Measurements from ENCODE around the gene CRIM1. TPM values are rescaled to one million over a fixed set of nuclear protein-coding genes. Genes with fewer than 3 reads are reported as not detected.
A peak's percentile ranks its signal among the peaks of the same experiment; 100 is the strongest.

CRIM1 gene
- total and polyA plus RNA-seq, 7 donors = 10.2 to 68.1 (median 53.1) TPM

GRCh38 chr2:36570416-36570815, 214.8 kb downstream of the CRIM1 start:
- Histone ChIP-seq H3K4me1 (peaks cover 44% of the 10 kb centered on the region), H3K27me3 (ENCODE audit: insufficient read depth in 3 of 3, low read length in 2 of 3) (no peaks in the 10 kb centered on the region), H3K9me3 (no peaks in the 10 kb centered on the region), H3K27ac (peak overlapping the region; percentile 72), H3K36me3 (ENCODE audit: insufficient read depth in 1 of 2, low read depth in 1 of 2) (peaks cover 5 to 37% of the 10 kb centered on the region in 2 donors), H3K4me3 (no peak overlapping the region)
- no peak for TF ChIP-seq CTCF (IDR thresholded peaks at IDR 0.05)
- intact Hi-C loops (cut with DNase I) = loop anchor here in 1 of 2 donors (5.0 kb wide), 1 partner anchor 92 kb away; no protein-coding TSS in a partner anchor
- 82 to 87% (median 82%) methylated on average over 1 of the region's 1 CpG for WGBS, 3 donors
- no peak for DNase-seq
- no peak for ATAC-seq

- TF ChIP-seq CTCF (IDR thresholded peaks at IDR 0.05) = no peak
- Histone ChIP-seq H3K36me3 (ENCODE audit: insufficient read depth in 1 of 2, low read depth in 1 of 2) (peaks cover 5 to 38% of the 10 kb centered on the region in 2 donors), H3K4me1 (peaks cover 44% of the 10 kb centered on the region), H3K27ac (peak overlapping the region; percentile 53), H3K4me3 (no peak overlapping the region), H3K9me3 (no peaks in the 10 kb centered on the region), H3K27me3 (ENCODE audit: insufficient read depth in 3 of 3, low read length in 2 of 3) (no peaks in the 10 kb centered on the region)
- DNase-seq = no peak
- WGBS, 3 donors = 57 to 80% (median 59%) methylated on average over 3 of the region's 3 CpGs
- ATAC-seq = peak in 3 of 4 donors; percentile 52 to 58 (median 56)
- intact Hi-C loops (cut with DNase I) = loop anchor here in 1 of 2 donors (5.0 kb wide), 1 partner anchor 90 kb away; no protein-coding TSS in a partner anchor
Measured at GRCh38 chr2:36572054-36572718, 216.6 kb downstream of the CRIM1 start.

- peaks cover 46% of the 10 kb centered on the region for H3K4me1 ChIP-seq
- peaks cover 5 to 43% of the 10 kb centered on the region in 2 donors for H3K36me3 ChIP-seq (ENCODE audit: insufficient read depth in 1 of 2, low read depth in 1 of 2)
- H3K27ac ChIP-seq = peak overlapping the region; percentile 53
- H3K4me3 ChIP-seq = no peak overlapping the region
- H3K9me3 ChIP-seq = no peaks in the 10 kb centered on the region
- no peak for DNase-seq
- WGBS, 3 donors = 52 to 67% (median 60%) methylated on average over 4 of the region's 4 CpGs
- H3K27me3 ChIP-seq (ENCODE audit: insufficient read depth in 3 of 3, low read length in 2 of 3) = no peaks in the 10 kb centered on the region
- intact Hi-C loops (cut with DNase I) = loop anchor here in 1 of 2 donors (5.0 kb wide), 1 partner anchor 90 kb away; no protein-coding TSS in a partner anchor
- TF ChIP-seq CTCF (IDR thresholded peaks at IDR 0.05) = no peak
- ATAC-seq = no peak
Measured at GRCh38 chr2:36572719-36573059, 217.1 kb downstream of the CRIM1 start.

- DNase-seq (no peak), ATAC-seq (peak in 2 of 4 donors; percentile 64 to 68)
- intact Hi-C loops (cut with DNase I) = loop anchor here in 1 of 2 donors (5.0 kb wide), 1 partner anchor 89 kb away; no protein-coding TSS in a partner anchor
- no peak for TF ChIP-seq CTCF (IDR thresholded peaks at IDR 0.05)
- Histone ChIP-seq H3K4me3 (no peak overlapping the region), H3K36me3 (ENCODE audit: insufficient read depth in 1 of 2, low read depth in 1 of 2) (peaks cover 5 to 46% of the 10 kb centered on the region in 2 donors), H3K27me3 (ENCODE audit: insufficient read depth in 3 of 3, low read length in 2 of 3) (no peaks in the 10 kb centered on the region), H3K4me1 (peaks cover 46% of the 10 kb centered on the region), H3K9me3 (no peaks in the 10 kb centered on the region), H3K27ac (peak overlapping the region; percentile 53)
- 88 to 97% (median 91%) methylated on average over 1 of the region's 1 CpG for WGBS, 3 donors
Measured at GRCh38 chr2:36573165-36573564, 217.6 kb downstream of the CRIM1 start.
